HT1080 (cell line): ENCODE data around the gene MBOAT1. TPM values are rescaled to one million over a fixed set of nuclear protein-coding genes. Genes with fewer than 3 reads are reported as not detected.

Experiments used
- DNase-seq: peaks from one replicate; pipeline ENCODE4 v3.0.0-alpha.2; 2015; ENCODE audit warnings: low read depth
- total RNA-seq: library from RNA; depleted of rRNA; stranded (reverse); fragments of >200 nt; shearing (Covaris generic); gene quantifications from 2 replicates; pipeline ENCODE4 v1.2.3, GENCODE V29; 2014

Gene MBOAT1
- total RNA-seq, 1 experiment from 2014 or later: 9.3 TPM

- DNase-seq: no peak
Observed at GRCh38 chr6:20105838-20106237, 106.4 kb downstream of the MBOAT1 start.

- DNase-seq: no peak
Observed at GRCh38 chr6:20104696-20105095, 107.6 kb downstream of the MBOAT1 start.

GRCh38 chr6:20102397-20103073 lies 109.7 kb downstream of the MBOAT1 start:
- no peak for DNase-seq

GRCh38 chr6:20099156-20099555 lies 113.1 kb downstream of the MBOAT1 start:
- no peak for DNase-seq

DNA sequence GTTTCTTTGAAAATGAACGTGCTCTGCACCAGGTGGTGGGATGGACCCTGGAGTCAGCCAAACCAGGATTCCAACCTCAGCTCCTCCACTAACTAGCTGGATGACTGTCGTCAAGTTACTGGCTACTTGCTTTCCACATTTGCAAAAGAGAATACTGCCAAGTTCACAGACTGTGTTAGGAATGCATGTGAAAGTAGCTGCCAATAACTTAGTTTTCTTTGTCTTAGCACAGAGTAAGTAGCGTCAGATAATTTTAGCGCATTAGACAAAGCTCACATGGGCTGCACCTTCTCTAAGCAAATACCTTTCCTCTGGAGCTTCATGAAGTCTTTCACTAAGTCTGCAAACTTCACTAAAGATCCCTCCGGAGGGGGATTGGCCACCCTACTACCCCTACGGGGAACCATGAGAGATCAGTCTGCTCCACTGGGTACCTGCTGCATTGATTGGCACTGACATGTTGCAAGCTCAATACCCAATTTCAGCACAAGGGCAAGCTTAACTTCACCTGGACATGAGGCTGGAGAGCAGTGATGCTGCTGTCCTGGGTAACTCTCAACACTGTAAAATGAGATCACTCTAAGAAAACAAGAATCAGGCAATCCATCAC lies 113.9 kb downstream of the MBOAT1 start:
- no peak for DNase-seq

GRCh38 chr6:20096536-20096935 lies 115.7 kb downstream of the MBOAT1 start:
- no peak for DNase-seq

- no peak for DNase-seq
Observed at GRCh38 chr6:20095436-20095835, 116.8 kb downstream of the MBOAT1 start.

GRCh38 chr6:20092071-20092566 lies 120.2 kb downstream of the MBOAT1 start:
- peak; percentile 55 for DNase-seq

GRCh38 chr6:20086992-20087391 lies 125.3 kb downstream of the MBOAT1 start:
- DNase-seq: no peak

DNA sequence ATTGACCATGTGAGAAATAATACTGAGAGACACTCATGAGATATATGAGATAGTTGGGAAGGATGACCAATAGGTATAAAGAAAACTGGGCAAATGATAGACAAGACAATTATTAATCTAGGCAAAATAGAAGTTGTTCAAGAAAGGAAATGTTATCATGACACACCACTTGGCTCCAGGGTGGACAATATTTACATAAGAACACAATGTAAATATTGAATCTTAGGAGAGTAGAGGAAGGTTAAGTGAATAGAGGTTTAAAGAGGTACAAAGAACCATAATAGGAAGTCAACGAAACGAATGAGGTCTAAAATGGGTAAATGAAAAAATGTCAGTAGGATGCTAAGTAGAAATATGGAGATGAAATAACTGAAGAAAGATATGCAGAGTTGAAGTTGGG lies 126.5 kb downstream of the MBOAT1 start:
- DNase-seq: no peak

- DNase-seq: no peak
Observed at GRCh38 chr6:20084411-20084810, 127.9 kb downstream of the MBOAT1 start.

DNA sequence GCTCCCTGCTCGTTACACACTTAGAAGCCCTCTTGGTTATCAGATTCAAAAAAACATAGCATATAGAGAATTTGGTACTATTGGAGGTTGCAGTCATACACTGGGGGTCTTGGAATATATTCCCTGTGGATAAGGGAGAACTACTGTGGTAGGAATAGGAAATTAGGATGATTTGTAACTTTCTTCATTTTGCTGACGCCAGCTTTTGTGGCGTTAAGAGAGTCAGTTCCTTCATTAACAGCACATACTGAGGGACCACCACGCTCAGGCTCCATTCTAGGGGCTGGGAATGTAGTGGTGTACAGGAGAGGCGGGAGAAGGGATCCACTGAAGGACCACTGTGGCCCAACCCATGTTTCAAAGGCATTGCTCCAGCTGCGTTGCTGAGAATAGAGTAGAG lies 140.3 kb downstream of the MBOAT1 start:
- DNase-seq: no peak

DNA sequence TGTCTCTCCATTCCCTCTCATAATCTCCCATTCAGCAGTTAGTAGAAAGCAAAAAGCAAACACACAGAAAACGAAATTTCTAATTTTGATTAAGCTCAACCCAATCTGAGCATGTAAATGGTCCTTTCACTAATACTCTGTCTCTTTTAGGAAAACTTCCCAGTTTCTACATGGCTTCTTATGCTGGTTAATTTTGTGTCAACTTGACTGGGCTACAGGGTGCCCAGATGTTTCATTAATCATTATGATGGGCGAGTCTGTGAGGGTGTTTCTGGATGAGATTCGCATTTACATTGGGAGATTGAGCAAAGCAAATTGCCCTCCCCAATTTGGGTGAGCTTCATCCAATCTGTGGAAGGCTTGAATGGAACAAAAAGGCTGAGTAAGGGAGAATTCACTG lies 142.2 kb downstream of the MBOAT1 start:
- no peak for DNase-seq

- DNase-seq: no peak
Observed at GRCh38 chr6:20069021-20069522, 143.2 kb downstream of the MBOAT1 start.

GRCh38 chr6:20068421-20068988 lies 143.8 kb downstream of the MBOAT1 start:
- no peak for DNase-seq

GRCh38 chr6:20061952-20062351 lies 150.3 kb downstream of the MBOAT1 start:
- DNase-seq: no peak

DNA sequence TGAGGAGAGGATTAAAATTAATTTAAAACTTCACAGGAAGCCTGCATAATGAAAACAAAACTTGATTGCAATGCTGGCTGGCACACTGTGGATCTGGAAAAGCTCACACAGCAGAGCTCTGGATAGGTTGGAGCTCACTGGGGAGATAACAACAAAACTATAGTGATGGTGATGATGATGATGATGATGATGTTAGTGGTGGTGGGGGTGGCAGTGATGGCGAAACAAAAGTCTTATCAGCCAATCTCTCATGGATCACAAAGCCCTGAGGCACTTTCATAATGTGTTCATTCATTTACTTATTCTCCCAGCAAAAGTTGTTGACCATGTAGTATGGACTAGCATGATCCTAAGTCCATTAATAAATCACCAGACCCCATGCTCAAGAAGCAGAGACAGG lies 152.0 kb downstream of the MBOAT1 start:
- no peak for DNase-seq

GRCh38 chr6:20058912-20059311 lies 153.4 kb downstream of the MBOAT1 start:
- no peak for DNase-seq

- no peak for DNase-seq
Observed at GRCh38 chr6:20058121-20058905, 154.0 kb downstream of the MBOAT1 start.

DNA sequence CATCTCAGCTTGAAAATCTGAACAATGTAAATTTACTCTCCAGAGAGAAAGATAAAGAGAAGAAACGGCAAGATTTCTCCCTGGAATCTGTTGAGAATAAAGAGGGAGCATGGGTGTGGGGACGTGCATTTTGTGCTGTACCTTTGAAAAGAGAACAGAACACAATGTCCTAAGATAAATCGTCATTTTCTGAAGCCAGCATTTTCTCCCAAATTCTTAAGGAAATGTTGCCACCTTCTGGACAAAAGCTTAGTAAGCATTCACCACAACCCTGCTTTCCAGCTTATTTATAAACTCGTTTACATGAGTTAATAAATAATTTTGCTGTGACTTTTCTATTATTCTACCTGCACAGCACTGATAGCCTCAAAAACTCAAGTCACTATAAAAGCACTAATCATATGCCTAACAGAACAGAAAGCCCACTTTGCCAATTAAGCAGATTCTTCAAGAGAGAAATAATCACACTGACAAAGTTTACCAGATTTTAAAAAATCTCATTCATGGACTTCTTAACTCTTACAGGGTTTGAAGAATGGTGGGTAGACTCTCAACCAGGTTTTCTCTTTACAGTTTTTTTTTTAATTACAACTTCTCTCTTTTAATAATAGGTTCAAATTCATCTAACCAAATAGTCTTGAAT lies 155.8 kb downstream of the MBOAT1 start:
- DNase-seq: peak; percentile 17

DNA sequence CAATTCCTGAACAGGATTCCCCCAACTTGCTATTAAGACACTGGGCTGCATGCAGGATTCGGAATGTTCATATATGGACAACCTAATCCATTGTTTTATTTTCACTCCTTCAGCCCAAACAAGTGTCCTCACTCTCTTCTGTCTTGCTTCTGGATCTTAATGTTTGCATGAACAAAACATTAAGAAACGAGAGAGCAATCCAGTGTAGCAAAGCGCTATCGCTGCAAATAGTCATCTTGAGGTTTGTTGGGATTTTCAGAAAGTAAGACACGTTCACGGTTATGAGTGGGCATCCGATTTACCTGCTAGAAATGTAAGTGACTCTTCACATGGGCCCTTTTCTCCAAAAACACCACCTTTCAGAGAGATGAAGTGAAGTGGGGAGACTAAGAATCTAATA lies 156.4 kb downstream of the MBOAT1 start:
- DNase-seq: no peak
